Ecto neural progenitor cell (in vitro differentiated cells): ENCODE data around the gene CEP43.

Experiments
- DNase-seq: peaks from one replicate; pipeline ENCODE4 v3.0.0-alpha.2; 2018; ENCODE audit warnings: low spot score

CEP43 gene

GRCh38 chr6:167013067-167013466, 13.9 kb downstream of the CEP43 start:
- DNase-seq = no peak

GRCh38 chr6:167013946-167014345, 14.7 kb downstream of the CEP43 start:
- DNase-seq = no peak

- DNase-seq = no peak
These were observed 16.1 kb downstream of the CEP43 start for GRCh38 chr6:167015302-167015701.

- DNase-seq = no peak
These were observed 21.0 kb downstream of the CEP43 start for GRCh38 chr6:167020206-167020605.

- DNase-seq = no peak
These were observed 28.1 kb downstream of the CEP43 start for GRCh38 chr6:167027308-167027707.

- DNase-seq = no peak
These were observed 28.6 kb downstream of the CEP43 start for GRCh38 chr6:167027772-167028171.

GRCh38 chr6:167030222-167031072, 31.2 kb downstream of the CEP43 start:
- no peak for DNase-seq

- no peak for DNase-seq
These were observed 32.0 kb downstream of the CEP43 start for GRCh38 chr6:167031082-167031709.

- DNase-seq = no peak
These were observed 34.9 kb downstream of the CEP43 start for GRCh38 chr6:167034056-167034455.

- no peak for DNase-seq
These were observed 38.6 kb downstream of the CEP43 start for GRCh38 chr6:167037762-167038161.

GRCh38 chr6:167044696-167045095, 45.5 kb downstream of the CEP43 start:
- DNase-seq = no peak

- DNase-seq = no peak
These were observed 46.8 kb downstream of the CEP43 start for GRCh38 chr6:167045828-167046580.

- no peak for DNase-seq
These were observed 47.8 kb downstream of the CEP43 start for GRCh38 chr6:167046861-167047495.

GRCh38 chr6:167047554-167047953, 48.4 kb downstream of the CEP43 start:
- DNase-seq = no peak
